HG02885 (cell line): ENCODE data around the gene HES3.

ENCODE experiments used
- ATAC-seq: cut with Tn5 transposase; IDR thresholded peaks from one replicate; pipeline ENCODE4 v1.9.1; 2021; ENCODE audit warnings: mild to moderate bottlenecking; ENCODE audit not compliant: unreplicated experiment, poor library complexity

HES3 gene, protein sequence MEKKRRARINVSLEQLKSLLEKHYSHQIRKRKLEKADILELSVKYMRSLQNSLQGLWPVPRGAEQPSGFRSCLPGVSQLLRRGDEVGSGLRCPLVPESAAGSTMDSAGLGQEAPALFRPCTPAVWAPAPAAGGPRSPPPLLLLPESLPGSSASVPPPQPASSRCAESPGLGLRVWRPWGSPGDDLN

GRCh38 chr1:6243993-6244392, at the start of gene HES3:
Gene HES3, plus strand, starts transcription at chr1:6244179. Its CDS starts 187 bp downstream, at chr1:6244366.
- ATAC-seq = no peak

- ATAC-seq = no peak
Measured at GRCh38 chr1:6197746-6198427, 46.1 kb upstream of the HES3 start.

DNA sequence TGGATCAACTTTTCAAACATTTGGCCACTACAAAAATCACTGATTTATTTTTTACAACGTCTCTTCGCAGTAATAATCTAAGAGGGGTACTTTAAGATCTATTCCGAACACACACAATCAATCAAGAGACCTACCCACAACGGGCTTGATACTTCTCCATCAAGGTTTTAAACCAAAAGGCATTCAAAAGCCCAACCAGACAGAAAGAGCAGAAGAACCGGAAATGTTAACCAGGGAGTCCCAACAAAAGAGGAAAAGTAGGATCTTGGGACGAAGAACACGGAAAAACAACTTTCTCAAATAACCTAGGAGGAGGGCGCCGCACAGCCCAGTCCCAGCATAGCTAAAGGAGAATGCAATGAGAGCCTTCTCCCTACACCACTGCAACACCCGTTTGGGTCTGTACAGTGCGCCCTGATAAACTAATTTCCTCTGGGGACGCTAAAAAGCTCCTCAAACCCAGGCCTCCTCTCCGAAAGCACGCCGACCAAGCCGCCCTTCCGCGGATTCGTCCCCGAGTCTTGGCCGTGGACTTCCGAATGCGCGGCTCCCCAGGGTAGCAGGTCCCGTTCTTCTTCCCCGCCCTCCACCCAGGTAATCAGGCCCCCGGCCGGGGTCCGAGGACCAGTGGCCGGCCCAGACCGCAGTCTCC, 45.2 kb upstream of the HES3 start:
- peak; percentile 26 for ATAC-seq

DNA sequence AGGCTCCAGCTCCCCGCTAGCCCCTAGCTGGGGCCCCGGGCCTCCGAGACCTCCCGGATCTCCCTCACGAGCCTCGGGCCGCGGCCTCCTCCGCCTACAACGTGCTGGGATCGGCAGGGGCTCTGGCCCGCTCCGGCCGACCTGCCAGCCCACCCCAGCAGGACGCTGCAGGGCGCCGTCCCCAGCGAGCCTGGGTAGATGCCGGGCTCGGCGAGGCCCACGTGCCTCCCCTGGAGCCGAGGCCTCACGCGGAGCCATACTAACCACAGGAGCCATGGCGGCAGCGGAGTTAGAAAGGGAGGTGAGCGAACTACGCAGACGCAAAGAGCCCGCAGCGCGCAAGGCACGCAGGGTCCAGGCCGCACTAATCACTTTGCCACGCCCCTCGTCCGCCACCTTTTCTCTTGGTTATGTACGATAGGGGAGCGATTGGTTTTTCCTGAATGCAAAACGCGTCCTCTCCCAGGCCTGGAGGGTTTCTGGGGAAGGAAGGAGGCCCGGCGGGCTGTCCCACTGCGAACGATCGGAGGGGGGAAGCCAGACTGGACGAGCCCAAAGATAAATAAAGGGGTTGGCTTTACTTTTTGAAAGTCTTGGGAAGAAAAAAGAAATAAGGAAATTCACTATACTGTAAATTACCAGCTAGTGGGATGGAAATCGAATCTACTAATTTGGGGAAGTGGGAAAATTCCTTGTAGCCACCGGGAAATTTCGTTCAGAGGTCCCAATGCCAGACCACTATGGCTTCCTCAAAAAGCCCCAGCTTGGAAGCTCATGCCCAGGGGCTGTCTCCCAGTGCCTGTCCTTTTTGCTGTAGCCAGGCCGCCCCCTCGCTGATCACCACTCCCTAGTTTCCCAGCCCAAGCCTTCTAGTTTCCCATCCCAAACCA, 44.4 kb upstream of the HES3 start, which contains the start of gene RPL22:
TSS of gene RPL22 (minus strand) at position 298 of the 890 bp plus-strand sequence. CDS start at position 276, 22 bp downstream.
- ATAC-seq = peak; percentile 93

DNA sequence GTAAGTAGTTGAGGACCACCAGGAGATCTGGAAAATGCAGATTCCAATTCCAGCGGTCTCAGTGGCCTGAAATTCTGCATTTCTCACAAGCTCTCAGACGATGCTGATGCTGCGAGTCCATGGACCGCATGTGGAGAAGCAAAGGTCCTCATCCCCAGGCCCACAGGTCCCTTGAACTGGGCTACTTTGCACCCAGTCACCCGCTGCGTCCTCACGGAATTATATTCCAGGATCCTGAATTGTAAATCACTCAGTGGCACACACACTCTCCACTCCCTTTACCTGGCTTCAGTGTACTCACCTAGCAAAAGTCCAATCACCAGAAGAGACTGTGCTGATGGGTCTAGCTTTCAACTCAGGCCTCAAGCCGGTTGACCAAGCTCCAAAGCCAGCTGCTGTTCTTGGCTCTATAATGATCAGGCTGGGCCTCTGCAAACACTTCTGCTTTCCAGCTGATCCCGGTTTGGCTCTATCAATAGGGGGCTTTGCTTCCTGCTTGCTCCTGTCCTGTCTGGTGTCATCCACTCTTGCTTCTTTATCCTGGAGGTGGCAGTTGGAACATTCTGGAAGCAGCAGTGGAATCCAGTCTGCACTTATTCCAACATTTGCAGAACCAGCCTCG, 43.7 kb upstream of the HES3 start:
- no peak for ATAC-seq

DNA sequence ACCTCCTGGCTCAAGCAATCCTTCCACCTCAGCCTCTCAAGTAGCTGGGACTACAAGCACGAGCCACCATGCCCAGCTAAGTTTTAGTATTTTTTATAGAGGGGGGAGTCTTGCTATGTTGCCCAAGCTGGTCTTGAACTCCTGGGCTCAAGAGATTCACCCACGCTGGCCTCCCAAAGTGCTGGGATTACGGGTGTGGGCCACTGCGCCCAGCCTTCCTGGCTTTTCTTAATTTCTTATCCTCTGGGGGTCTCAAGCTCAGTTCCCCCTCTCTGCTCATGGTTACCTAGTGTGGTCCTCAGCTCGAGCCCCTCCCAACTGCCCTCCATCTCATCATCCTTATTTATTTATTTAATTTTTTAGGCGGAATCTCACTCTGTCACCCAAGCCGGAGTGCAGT, 41.7 kb upstream of the HES3 start:
- no peak for ATAC-seq

DNA sequence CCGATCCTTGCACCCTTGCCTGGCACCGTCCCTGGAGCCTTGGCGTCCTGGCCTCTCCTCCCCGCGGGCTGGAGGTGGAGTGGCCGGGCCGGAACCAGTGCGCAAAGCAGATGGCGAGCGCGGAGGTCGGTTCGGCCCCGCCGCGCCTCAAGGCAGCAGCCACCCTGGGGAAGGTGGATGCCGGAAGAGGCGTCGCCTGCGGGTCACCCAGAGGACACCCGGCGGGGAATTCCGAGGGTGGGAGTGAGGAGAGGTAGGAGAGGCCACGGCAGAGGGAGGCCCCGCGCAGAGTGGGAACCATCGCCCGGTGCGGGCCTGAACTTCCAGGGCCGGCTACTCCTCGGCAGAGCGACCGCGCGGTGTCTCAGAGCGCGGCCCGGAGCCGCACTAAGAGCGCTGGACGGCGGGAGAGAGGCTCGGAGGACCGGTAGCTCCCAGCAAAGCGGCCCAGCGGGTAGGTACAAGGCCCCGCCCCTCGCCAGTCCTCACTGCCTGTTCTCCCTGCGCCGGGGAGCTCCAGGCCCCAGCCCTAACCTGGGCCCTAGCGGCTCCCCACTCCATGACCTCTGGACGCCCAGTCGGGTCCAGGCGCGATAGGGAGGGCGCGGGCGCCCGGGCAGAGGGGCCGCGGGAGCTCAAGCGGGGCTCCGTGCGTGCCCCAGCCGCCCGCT, 38.0 kb upstream of the HES3 start, which contains the start of gene RNF207:
TSS of gene RNF207 (plus strand) at position 271 of the 671 bp plus-strand sequence. CDS start 417 bp downstream, outside the sequence.
- ATAC-seq = peak; percentile 64

- ATAC-seq = no peak
Measured at GRCh38 chr1:6206520-6206855, 37.5 kb upstream of the HES3 start.

DNA sequence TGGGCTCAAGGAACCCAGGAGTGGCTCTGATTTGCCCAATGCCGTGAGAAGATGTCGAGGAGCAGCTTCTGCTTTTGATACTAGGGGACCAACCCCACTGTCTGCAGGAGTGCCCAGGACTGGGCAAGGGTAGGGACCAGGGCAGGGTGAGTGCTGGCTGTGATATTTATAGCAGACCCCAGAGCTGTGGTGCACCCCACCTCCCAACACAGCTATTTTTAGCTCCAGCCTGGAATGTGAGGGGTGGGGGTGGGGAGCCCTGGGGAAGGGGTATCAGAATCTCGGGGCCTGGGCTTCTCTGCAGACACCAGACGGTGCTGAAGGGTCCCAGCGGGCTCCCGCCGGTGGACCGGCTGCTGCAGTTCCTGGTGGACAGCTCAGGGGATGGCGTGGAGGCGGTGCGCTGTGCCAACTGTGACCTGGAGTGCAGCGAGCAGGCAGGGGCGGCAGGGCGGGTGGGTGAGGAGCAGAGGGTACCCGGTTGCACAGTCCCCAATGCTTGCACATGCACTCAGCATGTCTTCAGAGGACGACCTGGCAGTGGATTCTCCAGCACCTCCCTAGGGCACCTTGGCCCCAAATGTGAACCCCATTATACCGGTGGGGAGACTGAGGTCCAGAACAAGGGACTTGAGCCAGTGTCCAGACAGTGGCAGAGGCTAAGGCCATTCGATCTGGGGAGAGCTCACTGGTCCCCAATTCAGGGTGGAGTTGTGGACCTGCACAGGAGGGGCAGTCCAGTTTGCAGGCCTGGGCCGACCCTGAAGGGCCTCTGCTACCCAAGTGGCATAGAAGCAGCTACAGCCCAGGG, 36.7 kb upstream of the HES3 start:
- ATAC-seq = no peak

- no peak for ATAC-seq
Measured at GRCh38 chr1:6207921-6208320, 36.1 kb upstream of the HES3 start.

DNA sequence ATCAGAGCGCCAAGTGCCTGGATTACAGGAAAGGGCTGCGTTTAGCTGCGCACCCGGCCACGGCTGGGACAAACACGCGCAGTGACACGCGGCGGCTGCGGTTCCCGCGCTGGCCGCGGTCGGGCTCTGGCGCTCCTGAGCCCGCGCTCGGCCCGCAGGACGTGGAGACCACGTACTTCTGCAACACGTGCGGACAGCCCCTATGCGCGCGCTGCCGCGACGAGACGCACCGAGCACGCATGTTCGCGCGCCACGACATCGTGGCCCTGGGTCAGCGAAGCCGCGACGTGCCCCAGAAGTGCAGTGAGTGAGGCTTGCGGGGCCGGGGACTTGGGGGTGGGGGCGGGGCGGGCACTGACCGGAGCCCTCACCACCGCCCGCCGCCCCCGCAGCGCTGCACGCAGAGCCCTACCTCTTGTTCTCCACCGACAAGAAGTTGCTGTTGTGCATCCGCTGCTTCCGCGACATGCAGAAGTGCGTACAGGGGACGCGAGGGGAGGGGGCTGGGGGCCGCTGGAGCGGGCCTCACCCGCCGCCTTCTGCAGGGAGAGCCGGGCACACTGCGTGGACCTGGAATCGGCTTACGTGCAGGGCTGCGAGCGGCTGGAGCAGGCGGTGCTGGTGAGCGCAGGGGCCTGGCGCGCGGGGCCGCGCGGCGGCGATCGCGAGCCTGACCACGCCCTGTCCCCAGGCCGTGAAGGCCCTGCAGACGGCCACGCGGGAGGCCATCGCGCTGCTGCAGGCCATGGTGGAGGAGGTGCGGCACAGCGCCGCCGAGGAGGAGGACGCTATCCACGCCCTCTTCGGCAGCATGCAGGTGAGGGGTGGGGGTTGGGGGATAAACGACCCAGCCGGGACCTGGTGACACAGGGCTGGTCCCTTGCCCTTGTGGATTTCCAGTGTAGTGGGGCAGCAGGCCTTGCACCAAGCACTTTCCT, 35.0 kb upstream of the HES3 start:
- ATAC-seq = peak; percentile 30

DNA sequence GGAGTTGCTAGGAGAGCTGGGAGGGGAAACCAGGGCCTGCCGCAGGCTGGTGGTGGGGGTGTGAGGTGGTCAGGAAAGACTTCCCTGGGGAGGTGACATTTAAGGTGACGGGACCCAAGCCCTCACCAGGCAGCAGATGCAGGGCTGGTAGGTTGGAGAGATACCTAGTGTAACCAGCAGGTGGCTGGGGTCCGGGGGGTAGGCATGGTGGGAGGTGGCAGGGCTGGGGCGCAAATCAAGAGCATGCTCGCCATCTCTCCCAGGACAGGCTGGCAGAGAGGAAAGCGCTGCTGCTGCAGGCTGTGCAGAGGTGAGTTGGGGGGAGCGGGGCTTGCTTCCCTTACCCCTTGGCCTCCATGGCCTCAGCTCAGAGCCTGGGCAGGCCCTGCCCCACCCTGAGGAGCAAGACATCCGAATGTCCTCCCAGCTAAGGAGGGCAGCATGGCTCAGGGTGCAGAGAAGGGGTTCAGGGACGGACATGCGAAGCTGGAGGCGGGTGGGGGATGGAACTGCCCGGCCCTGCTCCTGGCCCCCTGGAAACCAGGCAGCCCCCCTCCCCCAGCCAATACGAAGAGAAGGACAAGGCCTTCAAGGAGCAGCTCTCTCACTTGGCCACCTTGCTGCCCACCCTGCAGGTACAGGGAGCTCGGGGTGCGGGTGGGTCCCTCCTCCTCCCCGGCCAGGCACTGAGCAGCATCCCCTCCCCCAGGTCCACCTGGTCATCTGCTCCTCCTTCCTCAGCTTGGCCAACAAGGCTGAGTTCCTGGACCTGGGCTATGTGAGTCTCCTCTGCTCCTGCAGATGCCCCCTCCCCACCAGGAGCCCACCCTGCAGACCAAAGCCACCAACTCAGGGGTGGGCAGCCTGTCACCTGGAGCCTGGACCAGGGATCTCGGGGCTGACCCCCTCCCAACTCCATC, 34.1 kb upstream of the HES3 start:
- ATAC-seq = no peak

DNA sequence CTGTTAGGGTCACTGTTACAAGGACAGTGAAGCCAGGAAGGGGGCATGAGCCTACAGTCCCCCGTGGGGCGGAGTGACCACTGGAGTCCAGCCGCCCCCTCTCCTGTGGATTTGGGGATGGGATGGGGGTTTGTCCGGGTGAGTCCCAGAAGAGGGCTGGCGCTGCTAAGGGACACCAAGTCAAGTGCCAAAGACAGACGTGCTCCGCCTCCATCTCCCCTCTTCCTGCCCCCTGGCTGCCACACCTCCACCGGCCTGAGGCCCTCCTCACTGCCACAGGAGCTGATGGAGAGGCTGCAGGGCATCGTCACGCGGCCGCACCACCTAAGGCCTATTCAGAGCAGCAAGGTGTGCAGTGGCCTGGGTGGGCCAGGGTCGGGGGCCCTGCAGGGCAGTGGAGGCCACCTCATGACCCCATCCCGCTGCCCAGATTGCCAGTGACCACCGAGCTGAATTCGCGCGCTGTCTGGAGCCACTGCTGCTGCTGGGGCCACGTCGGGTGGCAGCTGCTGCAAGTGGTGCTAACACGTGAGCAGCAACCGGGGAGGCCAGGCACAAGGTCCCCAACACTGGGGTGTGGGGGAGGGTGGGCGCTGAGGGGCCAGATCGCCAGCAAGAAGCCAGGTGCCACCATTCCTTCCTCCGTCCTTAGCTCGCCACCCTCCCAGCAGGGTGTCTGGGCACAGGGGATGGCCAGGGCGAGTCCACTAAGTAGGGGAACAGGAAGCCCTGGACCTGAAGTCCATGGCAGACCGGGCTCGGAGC, 33.2 kb upstream of the HES3 start:
- ATAC-seq = no peak

- ATAC-seq = no peak
Measured at GRCh38 chr1:6211731-6212130, 32.2 kb upstream of the HES3 start.

- ATAC-seq = no peak
Measured at GRCh38 chr1:6212193-6212959, 31.6 kb upstream of the HES3 start.
